Measurements from ENCODE around the gene SLC17A7. TPM values are rescaled to one million over a fixed set of nuclear protein-coding genes. Genes with fewer than 3 reads are reported as not detected.

SLC17A7 gene
- total and polyA plus RNA-seq, 9 of the 15 experiments (the other 6 are each of a cell fraction or from before 2014, with no cell fraction given): 1.1 to 15.7 (median 2.4) TPM

- no peak; the same call in 1 of the 2 replicates for TF ChIP-seq ETS1 (conservative IDR thresholded peaks at IDR 0.05; ENCODE audit: control insufficient read depth, low read depth, low read length)
- TF ChIP-seq ZNF76 (CRISPR knock-in tag; IDR thresholded peaks at IDR 0.05; ENCODE audit: borderline replicate concordance): no peak
- no peak for TF ChIP-seq ZNF212 (CRISPR knock-in tag; IDR thresholded peaks at IDR 0.05)
- TF ChIP-seq E2F8 (IDR thresholded peaks at IDR 0.05; ENCODE audit: low read depth, partially characterized antibody): peak; percentile 59
- TF ChIP-seq TAF7 (tag; IDR thresholded peaks at IDR 0.05): no peak
- TF ChIP-seq ZNF695 (CRISPR knock-in tag; IDR thresholded peaks at IDR 0.05): no peak
- no peak for TF ChIP-seq TBP (optimal IDR thresholded peaks at IDR 0.05; ENCODE audit: low read depth, low read length)
- TF ChIP-seq ETV1 (tag; conservative IDR thresholded peaks at IDR 0.05; ENCODE audit: low read depth): no peak
- TF ChIP-seq MEIS2 (IDR thresholded peaks at IDR 0.05; ENCODE audit: partially characterized antibody): peak; percentile 8
- TF ChIP-seq HNRNPUL1 (IDR thresholded peaks at IDR 0.05; ENCODE audit: low read length): no peak
- 0 out of 2 replicates have a peak, but pooled peaks have one; percentile 9 for TF ChIP-seq CREB1 (IDR thresholded peaks at IDR 0.05)
- TF ChIP-seq CREB1 (CRISPR knock-in tag; IDR thresholded peaks at IDR 0.05): no peak; the same call in 1 of the 2 replicates
- no peak for TF ChIP-seq ZNF134 (CRISPR knock-in tag; conservative IDR thresholded peaks at IDR 0.05)
- TF ChIP-seq NFYB (IDR thresholded peaks at IDR 0.05; ENCODE audit: extremely low read depth, insufficient read length): no peak
- no peak for TF ChIP-seq ZFP36 (IDR thresholded peaks at IDR 0.05; ENCODE audit: low read depth, low read length, partially characterized antibody)
- no peak for TF ChIP-seq HDAC6 (IDR thresholded peaks at IDR 0.05; ENCODE audit: low read depth, low read length)
- TF ChIP-seq FOXJ3 (CRISPR knock-in tag; IDR thresholded peaks at IDR 0.05): no peak
- no peak for TF ChIP-seq PCBP2 (IDR thresholded peaks at IDR 0.05; ENCODE audit: low read depth, low read length, poor library complexity, severe bottlenecking)
- no peak for TF ChIP-seq MYBL2 (IDR thresholded peaks at IDR 0.05; ENCODE audit: low read depth)
- no peak for TF ChIP-seq MYBL2 (CRISPR knock-in tag; IDR thresholded peaks at IDR 0.05; ENCODE audit: borderline replicate concordance)
- no peak for TF ChIP-seq ATF4 (CRISPR knock-in tag; IDR thresholded peaks at IDR 0.05)
Observed at GRCh38 chr19:49473868-49474541, 32.7 kb upstream of the SLC17A7 start, which contains the start of gene FLT3LG (continued).
